ENCODE data around the gene ALOX15B.
"Not testable (repeated sequence)": the region's sequence is repeated elsewhere in the genome, so short reads cannot be mapped to it uniquely, and the experiment has no call there.

Gene ALOX15B

GRCh38 chr17:8041249-8041928 lies 2.5 kb downstream of the ALOX15B start:
- peak; percentile 51 for DNase-seq

- DNase-seq = no peak
Measured at GRCh38 chr17:8041979-8042378, 3.1 kb downstream of the ALOX15B start.

GRCh38 chr17:8044819-8045810 lies 6.3 kb downstream of the ALOX15B start:
- DNase-seq = no peak

- DNase-seq = no peak
Measured at GRCh38 chr17:8046306-8046928, 7.6 kb downstream of the ALOX15B start.

- no peak for DNase-seq
Measured at GRCh38 chr17:8046929-8047768, 8.3 kb downstream of the ALOX15B start.

- no peak for DNase-seq
Measured at GRCh38 chr17:8047769-8048110, 8.9 kb downstream of the ALOX15B start.

GRCh38 chr17:8048236-8048635 lies 9.4 kb downstream of the ALOX15B start:
- no peak for DNase-seq

GRCh38 chr17:8048736-8049135 lies 9.9 kb downstream of the ALOX15B start:
- no peak for DNase-seq

GRCh38 chr17:8051831-8052230 lies 13.0 kb downstream of the ALOX15B start:
- DNase-seq = no peak

GRCh38 chr17:8052256-8053252 lies 13.7 kb downstream of the ALOX15B start:
- no peak for DNase-seq

GRCh38 chr17:8053600-8053999 lies 14.7 kb downstream of the ALOX15B start:
- no peak for DNase-seq

GRCh38 chr17:8055851-8056231 lies 17.0 kb downstream of the ALOX15B start:
- DNase-seq = no peak

GRCh38 chr17:8056232-8056975 lies 17.5 kb downstream of the ALOX15B start:
- peak; percentile 76 for DNase-seq

GRCh38 chr17:8056976-8057625 lies 18.2 kb downstream of the ALOX15B start:
- no peak for DNase-seq

GRCh38 chr17:8057691-8058114 lies 18.8 kb downstream of the ALOX15B start:
- peak; percentile 77 for DNase-seq

GRCh38 chr17:8059131-8059530 lies 20.3 kb downstream of the ALOX15B start:
- DNase-seq = no peak

- DNase-seq = peak; percentile 68
Measured at GRCh38 chr17:8060274-8060673, 21.4 kb downstream of the ALOX15B start.

- not testable (repeated sequence) for DNase-seq
Measured at GRCh38 chr17:8061851-8062250, 23.0 kb downstream of the ALOX15B start.

- peak; percentile 10 for DNase-seq
Measured at GRCh38 chr17:8062435-8062806, 23.6 kb downstream of the ALOX15B start.

All from fibroblast of upper back skin (primary cell).